Lung (tissue), 12 donors: Measurements from ENCODE around the gene ASGR2. TPM values are rescaled to one million over a fixed set of nuclear protein-coding genes. Genes with fewer than 3 reads are reported as not detected.

Experiments
- ATAC-seq: fragments of 200-7000 bp; cut with Tn5 transposase; one replicate; pipeline ENCODE4 v1.9.1; 2020; ENCODE audit warnings: moderate number of reproducible peaks; ENCODE audit not compliant: insufficient read depth, low FRiP score
- DNase-seq, 3 donors: peaks; one replicate each; pipeline ENCODE4 v3.0.0-alpha.2; 2013 to 2017
- H3K27ac ChIP-seq, 2 donors: one replicate each; pipeline ENCODE4 v1.5.1; 2013; ENCODE audit warnings: mild to moderate bottlenecking in 2 of 2, moderate library complexity in 2 of 2, control low read depth in 1 of 2, inconsistent platforms in 1 of 2, low read depth in 1 of 2, low read length in 1 of 2
- H3K27me3 ChIP-seq, 3 donors: one replicate each; pipeline ENCODE4 v1.5.1; 2013; ENCODE audit warnings: low read length in 2 of 3; ENCODE audit not compliant: control insufficient read depth in 3 of 3, insufficient read depth in 3 of 3
- H3K36me3 ChIP-seq, 4 donors: one replicate each; pipeline ENCODE4 v1.5.1; 2013; ENCODE audit warnings: low read length in 4 of 4, mild to moderate bottlenecking in 1 of 4, moderate library complexity in 1 of 4; ENCODE audit not compliant: control insufficient read depth in 4 of 4, insufficient read depth in 4 of 4
- H3K4me1 ChIP-seq, 5 donors: one replicate each; pipeline ENCODE4 v1.5.1; 2013; ENCODE audit warnings: low read length in 5 of 5, mild to moderate bottlenecking in 2 of 5, moderate library complexity in 1 of 5; ENCODE audit not compliant: control insufficient read depth in 5 of 5, insufficient read depth in 5 of 5
- H3K4me3 ChIP-seq: one replicate; pipeline ENCODE4 v1.5.1; 2013; ENCODE audit warnings: mild to moderate bottlenecking, control low read depth, moderate library complexity
- H3K9ac ChIP-seq, 2 donors: one replicate each; pipeline ENCODE4 v1.5.1; 2013; ENCODE audit warnings: low read length in 2 of 2, control low read depth in 1 of 2; ENCODE audit not compliant: insufficient read depth in 1 of 2
- H3K9me3 ChIP-seq, 4 donors: one replicate each; pipeline ENCODE4 v1.5.1; 2013; ENCODE audit warnings: low read length in 3 of 4, mild to moderate bottlenecking in 1 of 4, moderate library complexity in 1 of 4; ENCODE audit not compliant: control insufficient read depth in 4 of 4, insufficient read depth in 3 of 4
- CTCF ChIP-seq: IDR thresholded peaks from 2 replicates; pipeline ENCODE4 v1.5.1; 2012; ENCODE audit warnings: mild to moderate bottlenecking; ENCODE audit errors: control extremely low read depth, extremely low read depth
- WGBS, 2 donors: extraction: QIAGEN DNeasy Blood & Tissue Kit; methylation state at CpG; one replicate each; pipeline ENCODE4 v1.1.7; 2013; 5-methylcytosine and 5-hydroxymethylcytosine counted together
- polyA plus RNA-seq, 2 donors: library from polyadenylated mRNA; stranded (reverse); fragments of 200-250 nt; gene quantifications; one replicate each; pipeline ENCODE4 v1.2.1, GENCODE V29; 2013
- total RNA-seq, 2 donors: library from RNA; depleted of rRNA in 1 of 2; stranded (reverse); fragments of >200 nt in 1 of 2; gene quantifications; one replicate each; pipeline ENCODE4 v1.2.1, GENCODE V29; 2014 to 2021
- donor health status: control.
- donor health status: control.
- donor health status: Bipolar disorder and iron deficiency.
- donor health status: healthy.
- donor health status: DM: yes; HTN: yes; CAD: no.

ASGR2 gene
- total and polyA plus RNA-seq, 4 donors, result 1.6 to 12.0 (median 2.6) TPM

- DNase-seq (peak in 2 of 3 donors; percentile 34 to 58), ATAC-seq (no peak)
- Histone ChIP-seq H3K9ac (no peak overlapping the region), H3K27me3 (peaks cover 0 to 6% (median 0%) of the 10 kb centered on the region in 3 donors), H3K36me3 (no peaks in the 10 kb centered on the region), H3K4me1 (peaks cover 0 to 9% (median 0%) of the 10 kb centered on the region in 5 donors), H3K27ac (no peak overlapping the region), H3K9me3 (no peaks in the 10 kb centered on the region), H3K4me3 (no peak overlapping the region)
- TF ChIP-seq CTCF, result no peak
- WGBS, 2 donors, result 64 to 82% methylated on average over 10 of the region's 10 CpGs
Measured at GRCh38 chr17:7141824-7142223, 27.2 kb upstream of the ASGR2 start.

GRCh38 chr17:7139400-7139799 lies 24.8 kb upstream of the ASGR2 start:
- DNase-seq, result no peak
- TF ChIP-seq CTCF, result no peak
- Histone ChIP-seq H3K27me3 (peaks cover 0 to 10% (median 0%) of the 10 kb centered on the region in 3 donors), H3K4me1 (peaks cover 0 to 9% (median 0%) of the 10 kb centered on the region in 5 donors), H3K36me3 (no peaks in the 10 kb centered on the region), H3K9ac (no peak overlapping the region), H3K9me3 (no peaks in the 10 kb centered on the region), H3K27ac (no peak overlapping the region), H3K4me3 (no peak overlapping the region)
- ATAC-seq, result no peak
- WGBS, 2 donors, result 64 to 78% methylated on average over 10 of the region's 10 CpGs

- Histone ChIP-seq H3K27me3 (peaks cover 0 to 11% (median 0%) of the 10 kb centered on the region in 3 donors), H3K4me1 (peaks cover 0 to 9% (median 0%) of the 10 kb centered on the region in 5 donors), H3K9me3 (no peaks in the 10 kb centered on the region), H3K36me3 (no peaks in the 10 kb centered on the region), H3K27ac (peak overlapping the region in 1 of 2 donors; percentile 4), H3K9ac (no peak overlapping the region), H3K4me3 (no peak overlapping the region)
- ATAC-seq (no peak), DNase-seq (no peak)
- TF ChIP-seq CTCF, result no peak
- 55 to 61% methylated on average over 7 of the region's 7 CpGs for WGBS, 2 donors
Measured at GRCh38 chr17:7138800-7139381, 24.3 kb upstream of the ASGR2 start.
